ENCODE data around the gene CD36. TPM values are rescaled to one million over a fixed set of nuclear protein-coding genes. Genes with fewer than 3 reads are reported as not detected.

Gene CD36
- total RNA-seq, 4 donors from 2014 or later = 210 to 375 (median 311) TPM

DNA sequence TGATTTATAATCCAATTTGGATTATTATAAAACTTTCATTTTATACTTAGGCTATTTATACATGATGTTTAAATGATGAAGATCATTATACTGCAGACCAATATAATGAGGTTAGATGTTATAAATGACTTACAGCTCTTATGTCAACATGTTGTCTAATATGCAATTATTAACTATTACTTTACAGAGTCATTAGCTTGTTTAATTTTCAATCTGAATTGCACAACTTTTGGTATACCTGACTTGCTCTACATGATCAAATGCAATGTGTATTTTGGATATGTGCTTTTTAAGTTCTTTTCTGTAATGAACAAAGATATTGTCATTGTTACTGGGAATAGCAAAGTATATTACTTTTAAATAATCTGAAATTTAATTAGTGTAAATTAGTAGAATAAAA, 569 bp downstream of the CD36 start:
- intact Hi-C loops (cut with DNase I; ENCODE audit: low total_unique reads) = loop anchor here (5.0 kb wide), 1 partner anchor 37 kb away; no protein-coding TSS in a partner anchor
- peaks cover 34 to 41% of the 10 kb centered on the region in 2 donors for H3K4me1 ChIP-seq
- H3K4me3 ChIP-seq = peak overlapping the region; percentile 27 to 48 (median 44)
- H3K36me3 ChIP-seq = no peaks in the 10 kb centered on the region
- H3K9me3 ChIP-seq = no peaks in the 10 kb centered on the region
- no peak for ATAC-seq
- H3K27ac ChIP-seq = peak overlapping the region; percentile 82 to 92 (median 86)
- DNase-seq = no peak
- in situ Hi-C loops (cut with MboI; ENCODE audit: low sequenced_read_pairs in 4 of 4) = loop anchor here in 1 of 4 donors (25.0 kb wide), 1 partner anchor 1773 kb away; no protein-coding TSS in a partner anchor
- TF ChIP-seq CTCF (IDR thresholded peaks at IDR 0.05 in 4 of 5, conservative IDR thresholded peaks at IDR 0.05 in 1 of 5) (no peak), POLR2A (IDR thresholded peaks at IDR 0.05) (no peak)
- H3K27me3 ChIP-seq = no peaks in the 10 kb centered on the region

DNA sequence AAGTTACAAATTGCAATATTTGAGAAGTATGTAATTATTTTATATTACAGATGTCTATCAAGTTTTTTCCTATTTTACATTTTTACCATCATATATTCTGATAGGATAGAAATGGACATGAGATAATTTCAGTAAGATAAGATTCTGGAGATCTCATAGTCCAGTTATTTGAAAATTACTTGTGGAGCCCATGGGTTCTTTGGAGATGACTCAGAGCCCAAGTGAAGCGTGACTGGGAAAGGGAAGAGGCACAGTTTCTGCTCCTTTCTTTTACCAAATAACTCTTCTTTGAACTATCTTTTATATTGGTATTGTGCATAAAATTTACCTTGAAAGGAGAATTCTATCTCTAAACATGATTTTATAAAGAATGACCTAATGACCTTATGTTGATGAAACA, 2.4 kb downstream of the CD36 start:
- intact Hi-C loops (cut with DNase I; ENCODE audit: low total_unique reads) = loop anchor here (5.0 to 10.0 kb wide), 2 partner anchors 59 to 274 kb away; partner anchors contain the start of gene SEMA3C
- H3K4me3 ChIP-seq = peak overlapping the region; percentile 27 to 48 (median 44)
- H3K36me3 ChIP-seq = no peaks in the 10 kb centered on the region
- in situ Hi-C loops (cut with MboI; ENCODE audit: low sequenced_read_pairs in 4 of 4) = loop anchor here in 1 of 4 donors (25.0 kb wide), 1 partner anchor 1771 kb away; no protein-coding TSS in a partner anchor
- TF ChIP-seq POLR2A (IDR thresholded peaks at IDR 0.05) = no peak
- TF ChIP-seq CTCF (IDR thresholded peaks at IDR 0.05 in 4 of 5, conservative IDR thresholded peaks at IDR 0.05 in 1 of 5) = no peak
- ATAC-seq = no peak
- DNase-seq = no peak
- no peaks in the 10 kb centered on the region for H3K27me3 ChIP-seq
- H3K4me1 ChIP-seq = peaks cover 29 to 44% of the 10 kb centered on the region in 2 donors
- H3K9me3 ChIP-seq = no peaks in the 10 kb centered on the region
- H3K27ac ChIP-seq = peak overlapping the region; percentile 82 to 92 (median 86)

DNA sequence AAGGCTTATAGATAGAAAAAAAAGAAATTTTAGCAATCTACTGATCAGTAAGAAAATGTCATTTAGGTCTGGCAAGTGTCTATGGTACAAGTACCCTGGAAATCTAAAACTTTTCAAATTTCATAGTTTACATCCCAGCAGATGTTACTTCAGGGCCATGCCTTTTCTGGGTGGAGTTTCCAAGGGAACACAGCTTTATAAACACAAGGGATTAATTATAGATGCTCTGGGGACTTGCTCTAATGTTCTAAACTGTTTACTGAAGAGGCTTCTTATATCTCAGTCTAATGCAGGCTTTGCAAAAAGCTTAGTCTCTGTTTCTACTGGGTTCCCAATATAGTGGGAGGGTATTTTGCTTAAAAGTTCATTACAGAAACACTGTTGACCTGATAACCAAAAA, 3.1 kb downstream of the CD36 start:
- H3K4me1 ChIP-seq = peaks cover 28 to 42% of the 10 kb centered on the region in 2 donors
- ATAC-seq (no peak), DNase-seq (no peak)
- in situ Hi-C loops (cut with MboI; ENCODE audit: low sequenced_read_pairs in 4 of 4) (loop anchor here in 1 of 4 donors (25.0 kb wide), 1 partner anchor 1771 kb away; no protein-coding TSS in a partner anchor), intact Hi-C loops (cut with DNase I; ENCODE audit: low total_unique reads) (loop anchor here (5.0 to 10.0 kb wide), 2 partner anchors 59 to 273 kb away; partner anchors contain the start of gene SEMA3C)
- no peaks in the 10 kb centered on the region for H3K9me3 ChIP-seq
- no peak for TF ChIP-seq CTCF (IDR thresholded peaks at IDR 0.05 in 4 of 5, conservative IDR thresholded peaks at IDR 0.05 in 1 of 5)
- no peak for TF ChIP-seq POLR2A (IDR thresholded peaks at IDR 0.05)
- H3K4me3 ChIP-seq = peak overlapping the region; percentile 27 to 48 (median 44)
- no peaks in the 10 kb centered on the region for H3K27me3 ChIP-seq
- peak overlapping the region; percentile 82 to 92 (median 86) for H3K27ac ChIP-seq
- H3K36me3 ChIP-seq = no peaks in the 10 kb centered on the region

DNA sequence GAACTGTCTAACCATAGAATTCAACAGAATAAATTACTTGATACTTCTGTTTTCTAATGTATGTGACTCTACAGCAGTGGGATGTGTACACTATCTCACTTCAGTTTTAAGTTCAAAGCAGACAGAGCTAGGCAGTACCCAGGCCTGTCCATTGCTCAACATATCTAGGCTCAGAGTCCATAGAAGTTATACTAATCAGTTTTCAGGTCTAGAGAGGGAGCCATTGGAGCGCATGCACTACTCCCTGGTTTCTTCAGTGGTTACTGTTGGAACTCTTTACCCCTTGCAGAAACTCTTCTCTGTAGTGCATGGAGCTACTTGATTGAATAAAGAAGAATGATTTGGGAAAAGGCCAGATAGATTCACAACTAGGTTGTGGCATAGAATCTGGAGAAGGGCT, 4.4 kb downstream of the CD36 start:
- ATAC-seq (peak; percentile 37 to 57), DNase-seq (no peak)
- Histone ChIP-seq H3K4me3 (peak overlapping the region; percentile 30 to 48 (median 44)), H3K9me3 (no peaks in the 10 kb centered on the region), H3K27me3 (no peaks in the 10 kb centered on the region), H3K36me3 (no peaks in the 10 kb centered on the region), H3K27ac (peak overlapping the region; percentile 82 to 92 (median 86)), H3K4me1 (peaks cover 37 to 42% of the 10 kb centered on the region in 2 donors)
- in situ Hi-C loops (cut with MboI; ENCODE audit: low sequenced_read_pairs in 4 of 4) = loop anchor here in 1 of 4 donors (25.0 kb wide), 1 partner anchor 1769 kb away; no protein-coding TSS in a partner anchor
- intact Hi-C loops (cut with DNase I; ENCODE audit: low total_unique reads) = loop anchor here (5.0 to 10.0 kb wide), 2 partner anchors 61 to 272 kb away; partner anchors contain the start of gene SEMA3C
- TF ChIP-seq POLR2A (IDR thresholded peaks at IDR 0.05) = no peak
- no peak for TF ChIP-seq CTCF (IDR thresholded peaks at IDR 0.05 in 4 of 5, conservative IDR thresholded peaks at IDR 0.05 in 1 of 5)

Measured in gastrocnemius medialis (tissue), 4 donors.